SU-DHL-6 (cell line): ENCODE results near the gene OR10R2.

Experiments
- H2AFZ ChIP-seq: fragments of 200-600 bp; sonication (generic); 2 replicates; pipeline ENCODE4 v1.6.1; 2014; ENCODE audit warnings: low read depth, mild to moderate bottlenecking, moderate library complexity, mixed read lengths, antibody characterized with exemption, low read length; ENCODE audit not compliant: severe bottlenecking
- H3F3A ChIP-seq: fragments of 200-600 bp; shearing (Covaris generic); 2 replicates; pipeline ENCODE4 v1.6.0; 2016; ENCODE audit warnings: antibody characterized with exemption, mild to moderate bottlenecking; ENCODE audit not compliant: insufficient read depth
- H3K27ac ChIP-seq: fragments of 200-600 bp; sonication (generic); 2 replicates; pipeline ENCODE4 v1.5.1; 2016; ENCODE audit warnings: low read depth, mild to moderate bottlenecking, low read length, moderate library complexity, mixed read lengths
- H3K27me3 ChIP-seq: fragments of 200-600 bp; sonication (generic), shearing (Covaris generic); 2 replicates; pipeline ENCODE4 v1.6.0; 2014; ENCODE audit warnings: mild to moderate bottlenecking, low read length
- H3K36me3 ChIP-seq: fragments of 200-600 bp; sonication (generic); 2 replicates; pipeline ENCODE4 v1.6.1; 2014; ENCODE audit warnings: mild to moderate bottlenecking, low read length, mixed read lengths
- H3K4me2 ChIP-seq: fragments of 300-600, 200-600 bp; shearing (Covaris generic), sonication (generic); 2 replicates; pipeline ENCODE4 v1.6.0; 2014; ENCODE audit warnings: low read length, low read depth, mild to moderate bottlenecking; ENCODE audit not compliant: poor library complexity, severe bottlenecking
- H3K4me3 ChIP-seq: fragments of 200-600 bp; sonication (generic); 2 replicates; pipeline ENCODE4 v1.5.1; 2014; ENCODE audit warnings: antibody characterized with exemption, low read length, mild to moderate bottlenecking, mixed read lengths; ENCODE audit not compliant: insufficient read depth, poor library complexity, severe bottlenecking
- H3K79me2 ChIP-seq: fragments of 200-600 bp; sonication (generic); 2 replicates; pipeline ENCODE4 v1.6.1; 2014; ENCODE audit warnings: mild to moderate bottlenecking, low read length, moderate library complexity; ENCODE audit not compliant: insufficient read depth
- H3K9ac ChIP-seq: fragments of 200-600 bp; sonication (generic); 2 replicates; pipeline ENCODE4 v1.7.0; 2014; ENCODE audit warnings: mild to moderate bottlenecking, low read length
- H3K9me2 ChIP-seq: fragments of 200-600 bp; sonication (generic); replicated peaks from 2 replicates; pipeline ENCODE4 v1.6.1; 2014; ENCODE audit warnings: low read length; ENCODE audit not compliant: insufficient read depth
- H3K9me3 ChIP-seq: fragments of 200-600 bp; sonication (generic); 2 replicates; pipeline ENCODE4 v1.6.1; 2014; ENCODE audit warnings: low read length, mixed read lengths; ENCODE audit not compliant: insufficient read depth
- H4K20me1 ChIP-seq: fragments of 200-600 bp; sonication (generic); 2 replicates; pipeline ENCODE4 v1.6.1; 2014; ENCODE audit warnings: low read depth, mild to moderate bottlenecking, antibody characterized with exemption, low read length, moderate library complexity, mixed read lengths
- CTCF ChIP-seq: fragments of 200-600 bp; sonication (generic); IDR thresholded peaks from one replicate; pipeline ENCODE4 v1.5.1; 2017; ENCODE audit warnings: antibody characterized with exemption, mild to moderate bottlenecking, low read length, moderate library complexity; ENCODE audit not compliant: insufficient read depth, poor library complexity, severe bottlenecking
- EZH2phosphoT487 ChIP-seq: fragments of 200-600 bp; sonication (generic), shearing (Covaris generic); conservative IDR thresholded peaks from 2 replicates; pipeline ENCODE4 v1.6.1; 2018; ENCODE audit warnings: mild to moderate bottlenecking, antibody characterized with exemption, low read length, moderate library complexity, mixed read lengths

OR10R2 gene

GRCh38 chr1:158506369-158506987 lies 34.5 kb downstream of the OR10R2 start:
- Histone ChIP-seq H2AFZ (no peak overlapping the region), H3K4me2 (no peak overlapping the region), H3K9me3 (no peaks in the 10 kb centered on the region), H3K36me3 (no peaks in the 10 kb centered on the region), H3K9ac (no peak overlapping the region), H3K79me2 (no peaks in the 10 kb centered on the region), H3K27ac (no peak overlapping the region), H4K20me1 (no peaks in the 10 kb centered on the region), H3F3A (no peaks in the 10 kb centered on the region), H3K4me3 (no peak overlapping the region), H3K9me2 (no peaks in the 10 kb centered on the region), H3K27me3 (no peaks in the 10 kb centered on the region)
- peak; percentile 61 for TF ChIP-seq CTCF
- TF ChIP-seq EZH2phosphoT487: no peak

- Histone ChIP-seq H3K9me2 (no peaks in the 10 kb centered on the region), H3K9me3 (no peaks in the 10 kb centered on the region), H3K27me3 (no peaks in the 10 kb centered on the region), H3F3A (no peaks in the 10 kb centered on the region), H3K9ac (no peak overlapping the region), H2AFZ (no peak overlapping the region), H3K27ac (no peak overlapping the region), H3K4me2 (no peak overlapping the region), H3K36me3 (no peaks in the 10 kb centered on the region), H3K4me3 (no peak overlapping the region), H3K79me2 (no peaks in the 10 kb centered on the region), H4K20me1 (no peaks in the 10 kb centered on the region)
- no peak for TF ChIP-seq EZH2phosphoT487
- TF ChIP-seq CTCF: no peak
Measured at GRCh38 chr1:158507511-158507910, 35.5 kb downstream of the OR10R2 start.

GRCh38 chr1:158509471-158510156 lies 37.6 kb downstream of the OR10R2 start:
- Histone ChIP-seq H3K79me2 (no peaks in the 10 kb centered on the region), H3K36me3 (no peaks in the 10 kb centered on the region), H3K27ac (no peak overlapping the region), H2AFZ (no peak overlapping the region), H3K4me2 (no peak overlapping the region), H3K9ac (no peak overlapping the region), H3K27me3 (no peaks in the 10 kb centered on the region), H3K9me3 (no peaks in the 10 kb centered on the region), H3K9me2 (no peaks in the 10 kb centered on the region), H3F3A (no peaks in the 10 kb centered on the region), H3K4me3 (no peak overlapping the region), H4K20me1 (no peaks in the 10 kb centered on the region)
- TF ChIP-seq CTCF (no peak), EZH2phosphoT487 (no peak)
